GM18907 (cell line): Measurements from ENCODE around the gene OR10H3.
"Not testable (repeated sequence)": the region's sequence is repeated elsewhere in the genome, so short reads cannot be mapped to it uniquely, and the experiment has no call there.

Experiments
- ATAC-seq: cut with Tn5 transposase; IDR thresholded peaks from one replicate; pipeline ENCODE4 v1.9.1; 2021; ENCODE audit warnings: mild to moderate bottlenecking, moderate library complexity; ENCODE audit not compliant: unreplicated experiment

Gene OR10H3, protein sequence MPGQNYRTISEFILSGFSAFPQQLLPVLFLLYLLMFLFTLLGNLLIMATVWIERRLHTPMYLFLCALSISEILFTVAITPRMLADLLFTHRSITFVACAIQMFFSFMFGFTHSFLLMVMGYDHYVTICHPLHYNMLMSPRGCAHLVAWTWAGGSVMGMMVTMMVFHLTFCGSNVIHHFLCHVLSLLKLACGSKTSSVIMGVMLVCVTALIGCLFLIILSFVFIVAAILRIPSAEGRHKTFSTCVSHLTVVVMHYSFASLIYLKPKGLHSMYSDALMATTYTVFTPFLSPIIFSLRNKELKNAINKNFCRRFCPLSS

DNA sequence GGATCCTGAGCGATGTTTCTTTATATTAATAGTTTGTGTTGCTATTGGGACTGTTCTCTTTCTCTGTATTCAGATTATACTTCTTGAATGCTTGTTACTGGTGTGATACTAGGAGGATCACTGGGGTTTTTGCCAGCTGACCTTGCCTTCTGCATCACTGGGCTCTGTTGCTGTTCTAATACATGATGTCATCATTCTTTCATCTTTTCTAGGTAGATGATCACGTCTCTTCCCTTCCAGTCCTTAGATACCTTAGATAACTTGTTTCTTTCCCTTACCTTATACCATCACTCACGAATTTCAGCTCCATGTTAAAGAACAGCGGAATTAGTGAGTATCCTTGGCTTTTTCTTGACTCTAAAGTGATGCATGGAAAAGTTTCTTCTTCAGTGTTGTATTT is at the start of gene OR10H3:
Gene OR10H3, plus strand, starts transcription at position 264 of the 400 bp plus-strand sequence. CDS start 3,408 bp downstream, outside the sequence.
- ATAC-seq, result no peak

GRCh38 chr19:15696654-15697194 is 41.1 kb upstream of the OR10H3 start:
- ATAC-seq, result no peak

GRCh38 chr19:15701757-15702533 is 35.8 kb upstream of the OR10H3 start:
- ATAC-seq, result no peak

- no peak for ATAC-seq
These were observed 35.3 kb upstream of the OR10H3 start for GRCh38 chr19:15702534-15702930.

DNA sequence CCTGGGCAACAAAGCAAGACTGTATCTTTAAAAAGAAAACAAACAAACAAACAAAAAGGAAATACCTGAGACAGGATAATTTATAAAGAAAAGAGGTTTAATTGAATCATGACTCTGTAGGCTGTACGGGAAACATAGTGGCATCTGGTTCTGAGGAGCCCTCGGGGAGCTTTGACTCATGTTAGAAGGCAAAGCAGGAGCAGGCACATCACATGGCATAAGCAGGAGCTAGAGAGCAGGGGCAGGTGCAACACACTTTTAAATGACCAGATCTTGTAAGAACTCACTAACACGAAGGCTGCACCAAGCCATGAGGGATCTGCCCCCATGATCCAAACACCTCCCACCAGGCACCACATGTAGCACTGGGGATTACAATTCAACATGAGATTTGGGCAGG is 23.1 kb upstream of the OR10H3 start:
- ATAC-seq, result no peak

DNA sequence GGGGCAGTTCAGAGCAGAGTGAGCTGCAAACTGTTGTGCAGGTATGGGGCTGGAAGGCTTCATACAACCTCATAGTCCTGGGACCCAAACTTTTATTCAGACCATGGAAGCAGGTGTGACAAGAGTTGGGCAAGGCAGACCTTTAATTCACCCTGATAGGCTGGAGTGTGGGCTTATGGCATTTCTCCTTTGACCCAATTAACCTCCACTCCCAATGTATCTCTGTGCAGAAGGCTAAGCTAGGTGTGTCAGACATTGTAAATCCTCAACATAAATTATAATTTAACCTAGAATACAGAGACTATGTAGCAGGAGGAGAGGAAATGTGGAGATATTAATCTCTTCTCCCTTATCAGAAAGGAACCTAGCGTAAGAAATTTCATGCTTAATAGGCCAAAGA is 22.1 kb upstream of the OR10H3 start:
- no peak for ATAC-seq

DNA sequence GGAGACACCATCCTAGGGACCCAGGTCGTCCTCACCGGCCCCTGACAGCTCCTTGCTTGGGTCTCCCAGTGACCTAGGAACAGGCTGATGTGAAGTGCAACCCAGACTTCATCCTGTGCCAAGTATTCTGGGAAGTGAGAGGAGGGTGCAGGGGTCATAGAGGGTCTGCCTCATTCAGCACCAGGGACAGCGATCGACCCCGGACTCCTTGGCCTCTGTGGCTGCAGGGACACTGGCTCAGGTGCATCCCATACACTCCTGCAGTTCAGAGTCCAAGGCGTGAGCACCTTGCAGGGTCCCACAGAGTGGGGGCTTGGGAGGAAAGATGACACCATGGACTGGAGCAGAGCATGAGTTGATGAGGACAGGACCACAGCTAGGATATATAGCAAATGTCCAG is 20.0 kb upstream of the OR10H3 start:
- no peak for ATAC-seq

DNA sequence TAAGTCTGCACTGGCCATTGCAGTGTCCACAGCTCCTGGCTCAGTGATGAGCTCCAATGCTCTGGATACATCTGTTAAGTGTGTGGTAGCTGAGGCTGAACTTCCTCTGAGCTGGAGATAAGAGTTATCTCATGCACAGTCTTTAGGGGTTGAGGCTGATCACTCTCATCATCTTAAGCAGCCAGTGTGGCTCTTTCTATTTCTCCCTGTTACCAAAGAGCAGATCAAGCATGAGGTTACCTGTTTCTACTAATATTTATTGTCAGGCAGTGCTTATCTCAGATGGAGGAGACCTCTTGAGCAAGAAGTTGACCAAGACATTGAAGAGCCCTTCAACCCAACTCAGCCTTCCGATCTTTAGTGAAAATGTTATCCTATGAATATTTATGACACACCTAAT is 16.5 kb upstream of the OR10H3 start:
- ATAC-seq, result no peak

DNA sequence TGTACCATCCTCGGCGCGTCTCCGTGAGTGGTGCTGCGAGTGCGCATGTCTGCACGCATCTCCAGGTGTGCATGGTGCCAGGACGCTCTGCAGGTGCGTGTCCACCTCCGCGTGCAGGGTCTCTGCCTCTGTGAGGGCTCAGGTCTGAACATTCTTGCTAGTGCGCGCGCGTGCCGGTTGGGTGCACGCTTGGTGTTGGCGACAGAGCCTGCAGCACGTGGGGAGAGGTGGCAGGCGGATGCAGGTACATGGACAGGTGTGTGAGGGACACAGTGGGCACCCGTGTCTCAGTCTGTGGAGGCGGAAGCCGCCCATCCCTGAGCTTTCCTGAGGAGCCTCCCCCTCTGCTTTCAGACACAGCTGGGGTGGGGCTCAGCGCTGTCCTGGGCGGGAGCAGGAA is 14.8 kb upstream of the OR10H3 start:
- ATAC-seq, result no peak

DNA sequence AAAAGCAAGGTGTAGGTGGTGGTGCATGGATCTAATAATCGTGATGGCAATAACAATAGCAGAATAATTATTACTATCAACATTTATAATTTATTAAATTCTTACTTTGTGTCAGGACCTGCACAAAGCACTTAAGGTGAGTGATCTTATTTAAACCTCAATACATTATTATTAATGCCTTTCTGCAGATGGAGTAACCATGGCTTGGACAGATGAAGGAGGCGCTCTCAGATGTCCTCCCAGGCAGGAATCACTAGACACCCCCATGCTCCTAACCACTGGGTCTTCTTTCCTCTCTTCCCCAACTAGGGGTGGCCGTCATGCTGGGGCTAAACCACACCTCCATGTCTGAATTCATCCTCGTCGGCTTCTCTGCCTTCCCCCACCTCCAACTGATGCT is 10.1 kb upstream of the OR10H3 start, which contains the start of gene OR10H2:
Gene OR10H2, plus strand, starts transcription at position 301 of the 400 bp plus-strand sequence. Its CDS starts 20 bp downstream, at position 321.
- ATAC-seq, result no peak

DNA sequence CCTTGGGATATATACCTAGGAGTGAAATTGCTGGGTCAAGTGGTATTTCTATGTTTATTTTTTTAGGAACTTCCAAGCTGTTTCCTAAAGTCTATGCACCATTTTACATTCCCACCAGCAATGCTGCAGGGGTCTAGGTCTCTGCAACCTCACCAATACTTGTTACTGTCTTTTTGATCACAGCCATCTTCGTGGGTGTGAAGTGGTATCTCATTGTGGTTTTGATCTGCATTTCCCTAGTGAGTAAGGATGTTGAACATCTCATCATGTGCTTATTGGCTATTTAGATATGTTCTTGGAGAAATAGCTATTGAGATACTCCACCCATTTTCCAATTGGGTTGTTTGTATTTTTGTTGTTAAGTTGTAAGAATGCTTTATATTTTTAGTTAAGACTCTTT is 7.2 kb upstream of the OR10H3 start:
- no peak for ATAC-seq

DNA sequence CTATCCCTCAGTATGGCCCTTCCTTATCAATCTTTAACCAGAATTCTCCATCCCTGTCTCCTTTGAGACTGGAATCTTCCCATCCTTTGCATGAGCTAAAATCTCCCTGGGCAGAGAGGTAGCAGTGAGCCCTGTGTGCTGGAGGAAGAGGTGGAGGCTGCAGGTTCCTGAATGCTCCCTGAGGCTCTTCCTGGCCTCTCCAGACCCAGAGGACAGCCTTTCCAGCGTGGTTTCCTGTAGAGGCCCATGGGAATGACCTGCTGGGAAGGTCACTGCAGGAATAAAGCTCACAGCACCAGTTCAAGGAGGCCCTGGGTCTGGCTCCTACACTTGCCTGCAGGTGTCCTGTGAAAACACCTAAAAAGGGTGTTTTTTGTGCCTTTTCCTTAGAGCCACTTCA is 5.4 kb upstream of the OR10H3 start:
- no peak for ATAC-seq

- no peak for ATAC-seq
These were observed 3.9 kb upstream of the OR10H3 start for GRCh38 chr19:15733895-15734294.

- ATAC-seq, result no peak
These were observed 3.0 kb downstream of the OR10H3 start for GRCh38 chr19:15740785-15741184.

- ATAC-seq, result no peak
These were observed 10.5 kb downstream of the OR10H3 start for GRCh38 chr19:15748239-15748638.

GRCh38 chr19:15758379-15758778 is 20.6 kb downstream of the OR10H3 start:
- ATAC-seq, result no peak

DNA sequence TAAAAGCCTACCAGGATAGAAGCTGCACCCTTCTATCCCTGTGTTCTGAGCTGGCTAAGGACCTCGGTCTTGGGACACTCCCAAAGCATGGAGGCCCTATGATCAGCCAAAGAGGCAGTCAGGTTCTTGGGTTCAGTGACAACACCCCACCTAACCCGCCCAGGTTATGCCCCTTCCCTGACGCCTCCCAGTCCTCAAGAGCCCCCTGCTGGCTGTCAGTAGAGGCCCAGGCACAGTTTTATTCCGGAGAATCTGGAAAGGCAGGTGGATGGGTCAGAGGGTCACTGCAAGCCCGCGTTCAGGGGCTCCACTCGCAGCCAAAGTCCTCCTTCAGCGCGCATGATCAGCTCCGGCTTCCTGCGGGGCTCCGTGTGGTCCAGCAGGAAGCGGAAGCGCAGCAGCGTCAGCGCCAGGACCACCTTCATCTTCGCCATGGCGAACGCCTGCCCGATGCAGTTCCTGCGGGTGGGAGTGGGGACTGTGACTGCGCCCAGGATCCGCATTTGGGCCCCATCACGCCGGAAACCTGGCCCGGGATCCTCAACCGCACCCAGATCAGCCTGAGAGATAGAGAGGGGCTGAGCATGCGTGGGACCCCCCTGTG is 22.3 kb downstream of the OR10H3 start:
- no peak for ATAC-seq

GRCh38 chr19:15769586-15769985 is 31.8 kb downstream of the OR10H3 start:
- ATAC-seq, result no peak

DNA sequence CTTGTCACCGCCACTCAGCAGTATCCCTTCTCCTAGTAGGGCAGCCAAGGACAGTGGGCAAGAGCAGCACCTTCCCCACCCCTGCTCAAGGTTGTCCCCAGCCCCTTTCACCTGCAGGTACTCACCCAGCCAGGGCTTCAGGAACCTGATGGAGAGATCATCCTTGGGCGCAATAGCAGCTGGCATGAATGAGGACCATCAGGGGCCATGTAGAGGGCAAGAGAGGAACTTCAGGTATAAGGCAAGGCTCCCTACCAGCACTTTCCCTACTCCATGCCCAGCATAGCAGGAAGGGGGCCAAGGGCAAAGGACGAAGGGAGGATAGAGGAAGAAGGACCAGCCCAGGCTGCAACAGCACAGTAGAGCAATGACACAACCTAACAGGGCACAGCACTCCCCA is 36.4 kb downstream of the OR10H3 start:
- not testable (repeated sequence) for ATAC-seq

GRCh38 chr19:15775249-15775648 is 37.5 kb downstream of the OR10H3 start:
- no peak for ATAC-seq

DNA sequence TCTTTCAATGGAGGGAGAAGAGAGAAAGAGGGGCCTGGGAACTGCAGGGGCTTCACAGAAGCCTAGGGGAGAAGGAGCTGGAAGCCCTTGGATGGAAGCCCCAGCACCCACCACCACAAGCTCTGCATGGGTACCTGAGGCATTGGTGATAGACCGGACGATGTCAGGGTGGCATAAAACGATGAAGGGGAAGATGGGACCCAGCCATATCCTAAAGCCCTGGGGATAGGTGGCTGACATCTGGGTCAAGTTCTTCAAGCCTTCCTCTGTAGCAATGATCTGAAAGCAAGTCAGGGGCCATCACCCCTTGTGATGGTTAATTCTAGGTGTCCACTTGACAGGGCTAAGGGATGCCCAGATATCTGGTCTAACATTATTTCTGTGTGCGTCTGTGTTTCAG is 38.5 kb downstream of the OR10H3 start:
- no peak for ATAC-seq
